Stomach (tissue), 9 donors: ENCODE results near the gene DGCR2. TPM values are rescaled to one million over a fixed set of nuclear protein-coding genes. Genes with fewer than 3 reads are reported as not detected.

Experiments
- DNase-seq, 2 donors: peaks; one replicate each; pipeline versions ENCODE4 v3.0.0 to v3.0.0-alpha.2; 2013 to 2019
- H3K27ac ChIP-seq, 5 donors: fragments of 200-600 bp in 4 of 5; sonication (generic) in 4 of 5; one replicate each; pipeline ENCODE4 v1.5.1; 2013 to 2019; ENCODE audit warnings: mild to moderate bottlenecking in 1 of 5, moderate library complexity in 1 of 5
- H3K27me3 ChIP-seq, 3 donors: fragments of 200-600 bp; sonication (generic); one replicate each; pipeline ENCODE4 v1.5.1; 2017 to 2019; ENCODE audit warnings: mixed run types in 1 of 3
- H3K36me3 ChIP-seq, 4 donors: fragments of 200-600 bp; sonication (generic); 1 replicate in 3 of 4; 2 replicates in 1 of 4; pipeline ENCODE4 v1.5.1; 2016 to 2019
- H3K4me1 ChIP-seq, 4 donors: fragments of 200-600 bp; sonication (generic); one replicate each; pipeline ENCODE4 v1.5.1; 2016 to 2019
- H3K4me3 ChIP-seq, 4 donors: fragments of 200-600 bp; sonication (generic) in 3 of 4; one replicate each; pipeline ENCODE4 v1.5.1; 2016 to 2019; ENCODE audit warnings: mild to moderate bottlenecking in 1 of 4
- H3K9me3 ChIP-seq, 4 donors: fragments of 200-600 bp; sonication (generic); one replicate each; pipeline ENCODE4 v1.5.1; 2016 to 2019
- CTCF ChIP-seq, 7 experiments: fragments of 450-650 bp in 4 of 7; fragments of 200-600 bp in 3 of 7; sonication (generic) in 3 of 7; IDR thresholded peaks; one replicate each; pipeline ENCODE4 v1.5.1; 2016 to 2019; ENCODE audit warnings: antibody characterized with exemption in 7 of 7, control low read depth in 2 of 7, mild to moderate bottlenecking in 1 of 7
- EP300 ChIP-seq: sonication (generic); formaldehyde crosslinking; IDR thresholded peaks from one replicate; pipeline ENCODE4 v1.6.1; 2017; ENCODE audit warnings: antibody characterized with exemption
- POLR2A ChIP-seq, 4 donors: fragments of 450-650 bp; IDR thresholded peaks; one replicate each; pipeline ENCODE4 v1.6.1; 2016; ENCODE audit warnings: antibody characterized with exemption in 4 of 4, control low read depth in 2 of 4, mild to moderate bottlenecking in 1 of 4, moderate library complexity in 1 of 4
- POLR2AphosphoS5 ChIP-seq, 3 donors: sonication (generic); formaldehyde crosslinking; IDR thresholded peaks; one replicate each; pipeline ENCODE4 v1.6.1; 2016; ENCODE audit warnings: antibody characterized with exemption in 3 of 3
- WGBS, 5 donors: extraction: QIAGEN DNeasy Blood & Tissue Kit in 3 of 5; methylation state at CpG; one replicate each; pipeline versions ENCODE4 v1.1.5 to v1.1.7; 2013 to 2018; 5-methylcytosine and 5-hydroxymethylcytosine counted together
- intact Hi-C: fragments of 100-400 bp; cut with DNase I; formaldehyde crosslinking; loops from one replicate; pipeline ENCODE4 v1.15.1; 2023; ENCODE audit warnings: low total_unique reads
- polyA plus RNA-seq, 3 donors: library from polyadenylated mRNA; stranded (reverse); fragments of 200-250 nt; gene quantifications; one replicate each; pipeline ENCODE4 v1.2.3, GENCODE V29; 2013
- total RNA-seq, 5 donors: library from RNA; depleted of rRNA; stranded (reverse); fragments of >200 nt; gene quantifications; one replicate each; pipeline versions ENCODE4 v1.1.0 to v1.2.3, GENCODE V29; 2014 to 2016
- donor health status: healthy with polysubstance abuse.
- donor health status: Bipolar disorder and iron deficiency.
- donor health status: healthy.

The DGCR2 gene
- total and polyA plus RNA-seq, 8 donors = 5.0 to 75.3 (median 35.6) TPM

- H3K27me3 ChIP-seq = peaks cover 21 to 43% (median 41%) of the 10 kb centered on the region in 3 donors
- peaks cover 9 to 35% (median 26%) of the 10 kb centered on the region in 4 donors for H3K4me1 ChIP-seq
- no peak for TF ChIP-seq POLR2AphosphoS5 (IDR thresholded peaks at IDR 0.05)
- no peak for TF ChIP-seq POLR2A (IDR thresholded peaks at IDR 0.05)
- TF ChIP-seq CTCF (IDR thresholded peaks at IDR 0.05) = no peak
- TF ChIP-seq EP300 = no peak
- WGBS, 5 donors = 77 to 82% (median 79%) methylated on average over 11 of the region's 11 CpGs
- no peak overlapping the region for H3K4me3 ChIP-seq
- no peak for DNase-seq
- intact Hi-C loops = no loop called here
- peaks cover 8 to 15% (median 14%) of the 10 kb centered on the region in 4 donors for H3K36me3 ChIP-seq
- H3K27ac ChIP-seq = no peak overlapping the region
- H3K9me3 ChIP-seq = peaks cover 0 to 1% (median 0%) of the 10 kb centered on the region in 4 donors
Observed at GRCh38 chr22:19146215-19146968, 24.2 kb upstream of the DGCR2 start.

DNA sequence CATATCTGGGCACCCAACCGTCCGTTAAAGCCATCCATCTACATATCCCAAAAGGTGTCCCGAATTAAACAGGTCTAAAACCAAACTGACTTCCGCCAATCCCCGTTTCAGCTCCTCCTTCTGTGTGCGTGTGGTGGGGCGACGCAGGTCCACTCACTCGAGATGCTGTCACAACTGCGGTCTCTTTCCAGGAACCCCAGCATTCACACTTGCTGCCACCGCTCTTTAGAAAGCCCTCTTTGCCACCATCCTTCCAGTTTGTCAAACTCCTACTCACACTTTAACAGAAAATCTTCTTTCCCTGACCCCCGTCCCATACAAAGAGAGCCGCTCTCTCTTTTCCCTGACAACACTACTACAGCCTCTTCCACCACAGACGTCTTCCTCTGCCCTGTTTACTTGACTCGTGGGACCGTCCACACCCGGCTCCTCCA lies 21.8 kb upstream of the DGCR2 start:
- intact Hi-C loops = no loop called here
- Histone ChIP-seq H3K9me3 (no peaks in the 10 kb centered on the region), H3K27ac (peak overlapping the region; percentile 71 to 89 (median 79)), H3K27me3 (peaks cover 3 to 19% (median 19%) of the 10 kb centered on the region in 3 donors), H3K4me3 (peak overlapping the region; percentile 69 to 87 (median 77)), H3K4me1 (peaks cover 9 to 20% (median 14%) of the 10 kb centered on the region in 4 donors), H3K36me3 (peaks cover 28 to 40% (median 38%) of the 10 kb centered on the region in 4 donors)
- WGBS, 5 donors = 2 to 5% (median 3%) methylated on average over 17 of the region's 17 CpGs
- DNase-seq = peak in 1 of 2 donors; percentile 40
- TF ChIP-seq POLR2A (IDR thresholded peaks at IDR 0.05) (no peak), CTCF (IDR thresholded peaks at IDR 0.05) (no peak), EP300 (no peak), POLR2AphosphoS5 (IDR thresholded peaks at IDR 0.05) (no peak)

DNA sequence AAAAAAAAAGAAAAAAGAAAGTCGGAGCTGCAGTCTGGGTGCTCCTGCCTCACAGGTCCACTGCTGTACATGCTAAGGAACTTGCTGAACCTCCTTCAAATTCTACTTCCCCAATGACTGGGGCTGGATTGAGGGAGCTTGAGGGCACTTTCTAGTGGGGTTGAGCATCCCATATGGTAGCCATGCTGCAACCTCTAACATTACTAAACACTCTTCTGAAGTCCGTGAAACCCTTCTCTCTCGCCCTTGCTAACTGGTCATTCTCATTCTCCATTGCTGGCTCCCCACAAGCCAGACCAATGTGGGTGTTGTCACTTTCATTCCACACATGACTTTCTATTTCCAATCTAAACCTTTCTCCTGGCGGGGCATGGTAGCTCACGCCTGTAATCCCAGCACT lies 21.0 kb upstream of the DGCR2 start:
- no peak for DNase-seq
- intact Hi-C loops = no loop called here
- Histone ChIP-seq H3K4me3 (peak overlapping the region in 3 of 4 donors; percentile 72 to 87 (median 82)), H3K9me3 (no peaks in the 10 kb centered on the region), H3K36me3 (peaks cover 36 to 47% (median 45%) of the 10 kb centered on the region in 4 donors), H3K4me1 (peaks cover 9 to 14% (median 11%) of the 10 kb centered on the region in 4 donors), H3K27me3 (peaks cover 0 to 12% (median 11%) of the 10 kb centered on the region in 3 donors), H3K27ac (no peak overlapping the region)
- 86 to 94% (median 88%) methylated on average over 5 of the region's 5 CpGs for WGBS, 5 donors
- TF ChIP-seq POLR2A (IDR thresholded peaks at IDR 0.05) (no peak), POLR2AphosphoS5 (IDR thresholded peaks at IDR 0.05) (no peak), EP300 (no peak), CTCF (IDR thresholded peaks at IDR 0.05) (no peak)

GRCh38 chr22:19142394-19142793 lies 20.2 kb upstream of the DGCR2 start:
- Histone ChIP-seq H3K36me3 (peaks cover 44 to 55% (median 54%) of the 10 kb centered on the region in 4 donors), H3K27me3 (peaks cover 0 to 4% (median 3%) of the 10 kb centered on the region in 3 donors), H3K4me1 (peaks cover 9 to 14% (median 11%) of the 10 kb centered on the region in 4 donors), H3K4me3 (no peak overlapping the region), H3K27ac (no peak overlapping the region), H3K9me3 (no peaks in the 10 kb centered on the region)
- no peak for DNase-seq
- intact Hi-C loops = no loop called here
- TF ChIP-seq EP300 = no peak
- TF ChIP-seq CTCF (IDR thresholded peaks at IDR 0.05) = no peak
- no peak for TF ChIP-seq POLR2A (IDR thresholded peaks at IDR 0.05)
- no peak for TF ChIP-seq POLR2AphosphoS5 (IDR thresholded peaks at IDR 0.05)
- 93 to 98% (median 97%) methylated on average over 9 of the region's 9 CpGs for WGBS, 5 donors
